HepG2 (cell line): ENCODE measurements around the gene RAB35. TPM values are rescaled to one million over a fixed set of nuclear protein-coding genes. Genes with fewer than 3 reads are reported as not detected.

Experiments
- ATF2 ChIP-seq: sonication (generic); formaldehyde crosslinking; IDR thresholded peaks from 2 replicates; pipeline ENCODE4 v1.4.0; 2020; ENCODE audit warnings: missing genetic modification reagents
- GMEB2 ChIP-seq: IDR thresholded peaks from 2 replicates; pipeline ENCODE4 v1.6.1; 2016; ENCODE audit warnings: missing biosample characterization, missing genetic modification reagents, low read depth
- GPN1 ChIP-seq: sonication (generic); formaldehyde crosslinking; IDR thresholded peaks from 2 replicates; pipeline ENCODE4 v1.5.1; 2020; ENCODE audit warnings: missing genetic modification reagents, borderline replicate concordance
- IRF1 ChIP-seq: sonication (generic); formaldehyde crosslinking; IDR thresholded peaks from 2 replicates; pipeline ENCODE4 v1.4.0; 2020; ENCODE audit warnings: low read depth, mild to moderate bottlenecking, missing genetic modification reagents
- KMT2A ChIP-seq: sonication (generic); formaldehyde crosslinking; IDR thresholded peaks from 2 replicates; pipeline ENCODE4 v1.4.0; 2020; ENCODE audit warnings: missing genetic modification reagents
- NFIB ChIP-seq: sonication (generic); formaldehyde crosslinking; IDR thresholded peaks from 2 replicates; pipeline ENCODE4 v1.9.0; 2021; ENCODE audit warnings: missing genetic modification reagents, mild to moderate bottlenecking, borderline replicate concordance
- NFYC ChIP-seq: IDR thresholded peaks from 2 replicates; pipeline ENCODE4 v1.6.1; 2016; ENCODE audit warnings: missing genetic modification reagents, missing compliant biosample characterization
- NR1H2 ChIP-seq: sonication (generic); formaldehyde crosslinking; IDR thresholded peaks from 2 replicates; pipeline ENCODE4 v1.8.1; 2022; ENCODE audit warnings: low read depth, missing genetic modification reagents, borderline replicate concordance
- PREB ChIP-seq: sonication (generic); formaldehyde crosslinking; IDR thresholded peaks from 2 replicates; pipeline ENCODE4 v1.4.0; 2020; ENCODE audit warnings: missing genetic modification reagents
- SALL1 ChIP-seq: sonication (generic); formaldehyde crosslinking; IDR thresholded peaks from 2 replicates; pipeline ENCODE4 v1.8.0; 2022; ENCODE audit warnings: mild to moderate bottlenecking, missing genetic modification reagents
- SIX1 ChIP-seq: sonication (generic); formaldehyde crosslinking; IDR thresholded peaks from 2 replicates; pipeline ENCODE4 v1.4.0; 2020; ENCODE audit warnings: missing genetic modification reagents, borderline replicate concordance
- SOX13 ChIP-seq, 3 experiments: fragments of 450-650 bp in 1 of 3; sonication (generic) in 1 of 3; formaldehyde crosslinking in 1 of 3; IDR thresholded peaks in 2 of 3; conservative IDR thresholded peaks in 1 of 3; 2 replicates each; pipeline versions ENCODE4 v1.5.0 to v1.6.1; 2016 to 2020; ENCODE audit warnings: antibody characterized with exemption in 1 of 3, mild to moderate bottlenecking in 1 of 3, missing compliant biosample characterization in 1 of 3, missing genetic modification reagents in 1 of 3, moderate library complexity in 1 of 3
- SP4 ChIP-seq: sonication (generic); formaldehyde crosslinking; IDR thresholded peaks from 2 replicates; pipeline ENCODE4 v1.8.1; 2023; ENCODE audit warnings: mild to moderate bottlenecking, missing genetic modification reagents
- XRCC5 ChIP-seq: fragments of 200-400 bp; formaldehyde crosslinking; optimal IDR thresholded peaks from 2 replicates; pipeline ENCODE3; 2017; ENCODE audit warnings: mild to moderate bottlenecking, low read length
- ZBTB14 ChIP-seq: sonication (generic); formaldehyde crosslinking; IDR thresholded peaks from 2 replicates; pipeline ENCODE4 v1.4.0; 2020; ENCODE audit warnings: missing genetic modification reagents
- ZFP37 ChIP-seq: sonication (generic); formaldehyde crosslinking; IDR thresholded peaks from 2 replicates; pipeline ENCODE4 v1.4.0; 2020; ENCODE audit warnings: missing genetic modification reagents, borderline replicate concordance
- ZFP91 ChIP-seq: sonication (generic); formaldehyde crosslinking; IDR thresholded peaks from 2 replicates; pipeline ENCODE4 v1.9.0; 2022; ENCODE audit warnings: missing genetic modification reagents, mild to moderate bottlenecking, borderline replicate concordance
- ZFYVE20 ChIP-seq: sonication (generic); formaldehyde crosslinking; IDR thresholded peaks from 2 replicates; pipeline ENCODE4 v1.8.0; 2023; ENCODE audit warnings: low read depth, mild to moderate bottlenecking, moderate library complexity, missing genetic modification reagents, borderline replicate concordance
- ZNF3 ChIP-seq: IDR thresholded peaks from 2 replicates; pipeline ENCODE4 v1.7.0; 2017; ENCODE audit warnings: inconsistent platforms
- ZNF337 ChIP-seq: sonication (generic); formaldehyde crosslinking; IDR thresholded peaks from 2 replicates; pipeline ENCODE4 v1.5.1; 2020; ENCODE audit warnings: missing genetic modification reagents, low read depth, mild to moderate bottlenecking, borderline replicate concordance
- polyA plus RNA-seq, 8 experiments: library from polyadenylated mRNA; depleted of rRNA in 3 of 8; stranded (reverse) in 7 of 8; unstranded in 1 of 8; fragments of >200 nt; fragmentation: Illumina TruSeq in 4 of 8; extraction: Trizol in 4 of 8; gene quantifications; 2 replicates each; pipeline versions ENCODE4 v1.2.1 to v1.2.3, GENCODE V29; 2011 to 2016; ENCODE audit warnings: low read depth in 4 of 8, missing spikeins in 1 of 8, mixed read lengths in 1 of 8; ENCODE audit not compliant: insufficient read depth in 1 of 8
- total RNA-seq, 5 experiments: library from RNA; depleted of rRNA; stranded (reverse); fragments of >200 nt; fragmentation: Illumina TruSeq; extraction: Trizol; gene quantifications; 2 replicates each; pipeline ENCODE4 v1.2.3, GENCODE V29; 2016; ENCODE audit warnings: low read depth in 1 of 5

The RAB35 gene
- total and polyA plus RNA-seq, 2 of the 13 experiments (the other 11 are each of a cell fraction or from before 2014, with no cell fraction given) = 25.2 to 29.1 TPM

GRCh38 chr12:120062976-120063579 lies 53.5 kb downstream of the RAB35 start (continued):
- TF ChIP-seq GMEB2 (no peak), NFIB (no peak), ATF2 (no peak), XRCC5 (no peak), NFYC (no peak), ZFP91 (CRISPR knock-in tag) (no peak), SIX1 (CRISPR knock-in tag) (peak; percentile 61; the same call in 1 of the 2 replicates), NR1H2 (no peak), ZNF3 (CRISPR knock-in tag) (no peak), KMT2A (CRISPR knock-in tag) (no peak), IRF1 (no peak), ZNF337 (no peak), ZFYVE20 (CRISPR knock-in tag) (no peak), SP4 (CRISPR knock-in tag) (no peak), PREB (no peak), ZFP37 (CRISPR knock-in tag) (no peak), ZBTB14 (CRISPR knock-in tag) (no peak), SALL1 (CRISPR knock-in tag) (no peak), SOX13 (IDR thresholded peaks at IDR 0.05) (0 out of 2 replicates have a peak, but pooled peaks have one; percentile 44), SOX13 (CRISPR knock-in tag; conservative IDR thresholded peaks at IDR 0.05 in 1 of 2, IDR thresholded peaks at IDR 0.05 in 1 of 2) (peak in 1 of 2 experiments; percentile 91; a peak in 2 of 4 replicates), GPN1 (CRISPR knock-in tag) (no peak)
